K562 (cell line): ENCODE data around the gene PTPN9. TPM values are rescaled to one million over a fixed set of nuclear protein-coding genes. Genes with fewer than 3 reads are reported as not detected.

Experiments used
- ATAC-seq: fragments of 200-7000 bp; cut with Tn5 transposase; 3 replicates; pipeline ENCODE4 v1.9.1; 2020; ENCODE audit warnings: moderate library complexity
- BruUV-seq: library from RNA; stranded (reverse); fragments of 400-500 nt; replicated peaks from 2 replicates; lab custom pipeline; 2021; lab: Mats Ljungman, UMichigan
- CTCF ChIA-PET: fragments of 300-600 bp; formaldehyde crosslinking; extraction: SDS; loops from one replicate; lab custom pipeline; 2021; ENCODE audit warnings: low intra/inter-chr PET ratio; lab: Yijun Ruan, JAX
- POLR2A ChIA-PET: fragments of 300-600, 350-650 bp; sonication (Branson Sonifier 250); formaldehyde crosslinking; extraction: SDS; loops from one replicate; lab custom pipeline; 2021; ENCODE audit warnings: antibody characterized with exemption, inconsistent platforms; lab: Yijun Ruan, JAX
- DNase-seq, 4 experiments: peaks; one replicate each; pipeline versions ENCODE4 v3.0.0 to v3.0.0-alpha.2; 2011 to 2018; ENCODE audit warnings: low spot score in 3 of 4, mixed read lengths in 3 of 4; ENCODE audit errors: extremely low read depth in 1 of 4
- FAIRE-seq: peaks from 2 replicates; lab custom pipeline; 2011; peaks lifted over from hg19 to GRCh38; lab: Jason Lieb, UNC
- H2AFZ ChIP-seq: 2 replicates; pipeline ENCODE4 v1.6.0; 2011; ENCODE audit warnings: low read depth, low read length, control low read depth, inconsistent platforms
- H3K27ac ChIP-seq: fragments of 200-600 bp; 3 replicates; pipeline ENCODE4 v1.8.0; 2011; ENCODE audit warnings: low read depth, mild to moderate bottlenecking, control low read depth, inconsistent platforms, low read length, moderate library complexity, mixed read lengths; ENCODE audit errors: extremely low read depth
- H3K27me3 ChIP-seq, 2 experiments: fragments of 300-600 bp in 1 of 2; 2 replicates in 1 of 2; 3 replicates in 1 of 2; pipeline versions ENCODE4 v1.6.0 to v1.8.0; 2011; ENCODE audit warnings: inconsistent platforms in 2 of 2, low read length in 2 of 2, mild to moderate bottlenecking in 1 of 2, mixed read lengths in 1 of 2, moderate library complexity in 1 of 2; ENCODE audit not compliant: control insufficient read depth in 2 of 2, insufficient read depth in 2 of 2
- H3K36me3 ChIP-seq: fragments of 300-600 bp; 3 replicates; pipeline ENCODE4 v1.8.0; 2011; ENCODE audit warnings: mild to moderate bottlenecking, low read length, inconsistent platforms; ENCODE audit not compliant: control insufficient read depth, insufficient read depth
- H3K4me1 ChIP-seq, 2 experiments: fragments of 200-600 bp in 1 of 2; replicated peaks in 1 of 2; 2 replicates in 1 of 2; 3 replicates in 1 of 2; pipeline versions ENCODE4 v1.5.1 to v1.8.0; 2011; ENCODE audit warnings: inconsistent platforms in 2 of 2, low read length in 2 of 2, mild to moderate bottlenecking in 1 of 2, mixed read lengths in 1 of 2, moderate library complexity in 1 of 2; ENCODE audit not compliant: control insufficient read depth in 2 of 2, insufficient read depth in 2 of 2
- H3K4me2 ChIP-seq: 2 replicates; pipeline ENCODE4 v1.6.1; 2011; ENCODE audit warnings: low read length, control low read depth, inconsistent platforms, mixed read lengths; ENCODE audit not compliant: insufficient read depth
- H3K4me3 ChIP-seq: fragments of 200-600 bp; sonication (generic), shearing (Covaris generic); 2 replicates; pipeline ENCODE4 v1.5.1; 2016; ENCODE audit warnings: control low read depth, inconsistent platforms
- H3K79me2 ChIP-seq: fragments of 200-600 bp; 3 replicates; pipeline ENCODE4 v1.8.0; 2011; ENCODE audit warnings: low read length, inconsistent platforms; ENCODE audit not compliant: control insufficient read depth, insufficient read depth
- H3K9ac ChIP-seq, 2 experiments: 2 replicates each; pipeline versions ENCODE4 v1.6.0 to v1.6.1; 2011; ENCODE audit warnings: low read depth in 2 of 2, low read length in 2 of 2, control low read depth in 1 of 2, inconsistent platforms in 1 of 2, mild to moderate bottlenecking in 1 of 2, mixed read lengths in 1 of 2; ENCODE audit not compliant: insufficient read depth in 1 of 2
- H3K9me1 ChIP-seq: one replicate; pipeline ENCODE4 v1.6.0; 2011; ENCODE audit warnings: inconsistent platforms, mild to moderate bottlenecking, low read length, moderate library complexity; ENCODE audit not compliant: control insufficient read depth, insufficient read depth
- H3K9me3 ChIP-seq: replicated peaks from 2 replicates; pipeline ENCODE4 v1.5.1; 2011; ENCODE audit warnings: low read depth, low read length, inconsistent platforms; ENCODE audit not compliant: control insufficient read depth, insufficient read depth
- H4K20me1 ChIP-seq: replicated peaks from 2 replicates; pipeline ENCODE4 v1.6.1; 2011; ENCODE audit warnings: low read length, inconsistent platforms, mixed read lengths; ENCODE audit not compliant: control insufficient read depth, insufficient read depth
- ATF2 ChIP-seq: sonication (generic); formaldehyde crosslinking; IDR thresholded peaks from 2 replicates; pipeline ENCODE4 v1.8.1; 2022; ENCODE audit warnings: missing genetic modification reagents
- CBFA2T2 ChIP-seq: fragments of 450-650 bp; conservative IDR thresholded peaks from 2 replicates; pipeline ENCODE4 v1.6.1; 2017; ENCODE audit warnings: mild to moderate bottlenecking
- ESRRA ChIP-seq: fragments of 450-650 bp; IDR thresholded peaks from 2 replicates; pipeline ENCODE4 v1.6.1; 2014; ENCODE audit warnings: low read depth, mild to moderate bottlenecking, moderate library complexity, borderline replicate concordance
- EZH2 ChIP-seq: IDR thresholded peaks from 2 replicates; pipeline ENCODE4 v1.6.1; 2012; ENCODE audit warnings: low read depth, mild to moderate bottlenecking, inconsistent platforms, low read length, borderline replicate concordance
- MBD1 ChIP-seq: fragments of 250-450 bp; sonication (Bioruptor Pico); IDR thresholded peaks from 2 replicates; pipeline ENCODE4 v1.8.0; 2022; ENCODE audit warnings: inconsistent platforms
- NFYB ChIP-seq: IDR thresholded peaks from 2 replicates; pipeline ENCODE4 v1.6.1; 2011; ENCODE audit warnings: mild to moderate bottlenecking, moderate library complexity; ENCODE audit not compliant: insufficient read length; ENCODE audit errors: extremely low read depth
- NR3C1 ChIP-seq: sonication (generic); formaldehyde crosslinking; IDR thresholded peaks from 2 replicates; pipeline ENCODE4 v1.8.1; 2022; ENCODE audit warnings: missing genetic modification reagents
- RFX7 ChIP-seq: fragments of 250-450 bp; sonication (Bioruptor Pico); IDR thresholded peaks from 2 replicates; pipeline ENCODE4 v1.5.1; 2021; ENCODE audit warnings: mild to moderate bottlenecking
- SRSF3 ChIP-seq: fragments of 200-400 bp; formaldehyde crosslinking; IDR thresholded peaks from 2 replicates; pipeline ENCODE4 v1.6.1; 2016; ENCODE audit warnings: mild to moderate bottlenecking, low read length, moderate library complexity; ENCODE audit not compliant: insufficient read depth
- TEAD4 ChIP-seq, 2 experiments: sonication (generic) in 1 of 2; formaldehyde crosslinking in 1 of 2; IDR thresholded peaks; 2 replicates each; pipeline versions ENCODE4 v1.6.1 to v1.8.0; 2012 to 2022; ENCODE audit warnings: borderline replicate concordance in 1 of 2, inconsistent platforms in 1 of 2, low read length in 1 of 2, mild to moderate bottlenecking in 1 of 2, missing genetic modification reagents in 1 of 2
- ZNF239 ChIP-seq: fragments of 250-450 bp; sonication (Bioruptor Pico); IDR thresholded peaks from 2 replicates; pipeline ENCODE4 v1.4.0; 2020; ENCODE audit warnings: mild to moderate bottlenecking
- WGBS: fragments of 100-300 bp; shearing (Covaris generic); methylation state at CpG from one replicate; pipeline ENCODE4 v1.1.6; 2016; ENCODE audit warnings: low coverage, mixed read lengths; ENCODE audit not compliant: insufficient coverage; ENCODE audit errors: missing lambda C conversion rate; 5-methylcytosine and 5-hydroxymethylcytosine counted together
- in situ Hi-C: fragments of 300-500 bp; cut with MboI; formaldehyde crosslinking; loops from 4 replicates; pipeline ENCODE4 v1.15.0; 2018; ENCODE audit warnings: inconsistent platforms, mixed read lengths
- intact Hi-C: fragments of 100-400 bp; cut with micrococcal nuclease; formaldehyde crosslinking; loops from 2 replicates; pipeline ENCODE4 v1.14.2; 2022
- polyA plus RNA-seq, 8 experiments: library from polyadenylated mRNA; depleted of rRNA in 4 of 8; stranded (reverse) in 5 of 8; unstranded in 3 of 8; fragments of >200 nt; fragmentation: Nextera tagmentation in 2 of 8; fragmentation: Illumina TruSeq in 1 of 8; extraction: Ambion mirVana in 2 of 8; extraction: Trizol in 1 of 8; gene quantifications; 2 replicates each; pipeline versions ENCODE4 v1.2.1 to v1.2.3, GENCODE V29; 2011 to 2014; ENCODE audit warnings: inconsistent platforms in 1 of 8, missing spikeins in 1 of 8
- total RNA-seq, 7 experiments: library from RNA; depleted of rRNA in 6 of 7; stranded (reverse); fragments of >200 nt in 6 of 7; fragmentation: Illumina TruSeq in 2 of 7; extraction: Trizol in 2 of 7; gene quantifications; 2 replicates each; pipeline versions ENCODE4 v1.2.1 to v1.2.3, GENCODE V29; 2011 to 2021; ENCODE audit warnings: low replicate concordance in 1 of 7
- TF ChIP-seq, protein P1 (sequence below), 2 experiments: fragments of 150-350 bp in 1 of 2; IDR thresholded peaks; 2 replicates each; pipeline ENCODE4 v1.6.1; 2012 to 2016; ENCODE audit warnings: low read depth in 2 of 2, low read length in 2 of 2, mild to moderate bottlenecking in 1 of 2, moderate library complexity in 1 of 2
- TF ChIP-seq, protein P2 (sequence below), 2 experiments: fragments of 200-800 bp in 1 of 2; sonication (Bioruptor generic) in 1 of 2; sonication (generic) in 1 of 2; formaldehyde crosslinking in 1 of 2; IDR thresholded peaks in 1 of 2; conservative IDR thresholded peaks in 1 of 2; 2 replicates each; pipeline versions ENCODE4 v1.5.0 to v1.6.1; 2016 to 2020; ENCODE audit warnings: missing compliant biosample characterization in 1 of 2, missing genetic modification characterization in 1 of 2, missing genetic modification reagents in 1 of 2

The PTPN9 gene
- total and polyA plus RNA-seq, 9 of the 15 experiments (the other 6 are each of a cell fraction or from before 2014, with no cell fraction given) = 5.0 to 24.0 (median 14.2) TPM

GRCh38 chr15:75493732-75494131 is 85.4 kb downstream of the PTPN9 start:
- no peaks in the 10 kb centered on the region for H3K79me2 ChIP-seq
- no TSS peak for BruUV-seq
- H2AFZ ChIP-seq = no peak overlapping the region
- no peak for DNase-seq
- no peak for ATAC-seq
- H3K36me3 ChIP-seq = peaks cover 9% of the 10 kb centered on the region; the same call in 1 of the 3 replicates
- FAIRE-seq = no peak
- POLR2A ChIA-PET = interaction anchor here (2.6 kb wide), 1 partner anchor 37 kb away, joined by 9 read pairs; no protein-coding TSS in a partner anchor
- H3K4me2 ChIP-seq = no peak overlapping the region
- 64% methylated on average over 2 of the region's 4 CpGs for WGBS
- intact Hi-C loops = no loop called here
- H3K4me1 ChIP-seq = no peaks in the 10 kb centered on the region
- CTCF ChIA-PET = no interaction called here
- H4K20me1 ChIP-seq = no peaks in the 10 kb centered on the region
- no peak overlapping the region for H3K4me3 ChIP-seq
- H3K9me1 ChIP-seq = no peaks in the 10 kb centered on the region
- in situ Hi-C loops = no loop called here
- no peaks in the 10 kb centered on the region for H3K9me3 ChIP-seq
- no peak overlapping the region for H3K9ac ChIP-seq
- no peak overlapping the region for H3K27ac ChIP-seq
- H3K27me3 ChIP-seq = no peaks in the 10 kb centered on the region
- no peak for TF ChIP-seq SRSF3
- no peak for TF ChIP-seq TEAD4 (IDR thresholded peaks at IDR 0.05; ENCODE audit: low read length)
- no peak for TF ChIP-seq TEAD4 (CRISPR knock-in tag; IDR thresholded peaks at IDR 0.05; ENCODE audit: borderline replicate concordance)
- TF ChIP-seq CBFA2T2 = no peak
- TF ChIP-seq MBD1 (CRISPR knock-in tag) = no peak
- no peak for TF ChIP-seq NR3C1
- no peak for TF ChIP-seq ZNF239 (CRISPR knock-in tag)
- TF ChIP-seq ATF2 (CRISPR knock-in tag) = no peak
- TF ChIP-seq EZH2 = no peak
- TF ChIP-seq ESRRA = no peak
- TF ChIP-seq RFX7 (CRISPR knock-in tag) = no peak
- TF ChIP-seq, protein P1, sequence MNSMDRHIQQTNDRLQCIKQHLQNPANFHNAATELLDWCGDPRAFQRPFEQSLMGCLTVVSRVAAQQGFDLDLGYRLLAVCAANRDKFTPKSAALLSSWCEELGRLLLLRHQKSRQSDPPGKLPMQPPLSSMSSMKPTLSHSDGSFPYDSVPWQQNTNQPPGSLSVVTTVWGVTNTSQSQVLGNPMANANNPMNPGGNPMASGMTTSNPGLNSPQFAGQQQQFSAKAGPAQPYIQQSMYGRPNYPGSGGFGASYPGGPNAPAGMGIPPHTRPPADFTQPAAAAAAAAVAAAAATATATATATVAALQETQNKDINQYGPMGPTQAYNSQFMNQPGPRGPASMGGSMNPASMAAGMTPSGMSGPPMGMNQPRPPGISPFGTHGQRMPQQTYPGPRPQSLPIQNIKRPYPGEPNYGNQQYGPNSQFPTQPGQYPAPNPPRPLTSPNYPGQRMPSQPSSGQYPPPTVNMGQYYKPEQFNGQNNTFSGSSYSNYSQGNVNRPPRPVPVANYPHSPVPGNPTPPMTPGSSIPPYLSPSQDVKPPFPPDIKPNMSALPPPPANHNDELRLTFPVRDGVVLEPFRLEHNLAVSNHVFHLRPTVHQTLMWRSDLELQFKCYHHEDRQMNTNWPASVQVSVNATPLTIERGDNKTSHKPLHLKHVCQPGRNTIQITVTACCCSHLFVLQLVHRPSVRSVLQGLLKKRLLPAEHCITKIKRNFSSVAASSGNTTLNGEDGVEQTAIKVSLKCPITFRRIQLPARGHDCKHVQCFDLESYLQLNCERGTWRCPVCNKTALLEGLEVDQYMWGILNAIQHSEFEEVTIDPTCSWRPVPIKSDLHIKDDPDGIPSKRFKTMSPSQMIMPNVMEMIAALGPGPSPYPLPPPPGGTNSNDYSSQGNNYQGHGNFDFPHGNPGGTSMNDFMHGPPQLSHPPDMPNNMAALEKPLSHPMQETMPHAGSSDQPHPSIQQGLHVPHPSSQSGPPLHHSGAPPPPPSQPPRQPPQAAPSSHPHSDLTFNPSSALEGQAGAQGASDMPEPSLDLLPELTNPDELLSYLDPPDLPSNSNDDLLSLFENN (IDR thresholded peaks at IDR 0.05; ENCODE audit: low read depth in 2 of 2, low read length in 2 of 2) = no peak
- TF ChIP-seq NFYB = no peak
- TF ChIP-seq, protein P2, sequence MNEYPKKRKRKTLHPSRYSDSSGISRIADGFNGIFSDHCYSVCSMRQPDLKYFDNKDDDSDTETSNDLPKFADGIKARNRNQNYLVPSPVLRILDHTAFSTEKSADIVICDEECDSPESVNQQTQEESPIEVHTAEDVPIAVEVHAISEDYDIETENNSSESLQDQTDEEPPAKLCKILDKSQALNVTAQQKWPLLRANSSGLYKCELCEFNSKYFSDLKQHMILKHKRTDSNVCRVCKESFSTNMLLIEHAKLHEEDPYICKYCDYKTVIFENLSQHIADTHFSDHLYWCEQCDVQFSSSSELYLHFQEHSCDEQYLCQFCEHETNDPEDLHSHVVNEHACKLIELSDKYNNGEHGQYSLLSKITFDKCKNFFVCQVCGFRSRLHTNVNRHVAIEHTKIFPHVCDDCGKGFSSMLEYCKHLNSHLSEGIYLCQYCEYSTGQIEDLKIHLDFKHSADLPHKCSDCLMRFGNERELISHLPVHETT (CRISPR knock-in tag; conservative IDR thresholded peaks at IDR 0.05 in 1 of 2, IDR thresholded peaks at IDR 0.05 in 1 of 2) = no peak
